AG04450 (cell line): ENCODE results near the gene COQ3. TPM values are rescaled to one million over a fixed set of nuclear protein-coding genes. Genes with fewer than 3 reads are reported as not detected.
A peak's percentile ranks its signal among the peaks of the same experiment; 100 is the strongest.

Source experiments
- CTCF ChIA-PET: fragments of 300-600, 350-600 bp; formaldehyde crosslinking; extraction: SDS; loops from one replicate; lab custom pipeline; 2022; ENCODE audit warnings: antibody characterized with exemption, inconsistent platforms; lab: Charles Lee
- POLR2A ChIA-PET: fragments of 350-600 bp; formaldehyde crosslinking; extraction: SDS; loops from one replicate; lab custom pipeline; 2021; ENCODE audit warnings: antibody characterized with exemption, inconsistent platforms; lab: Yijun Ruan, JAX
- DNase-seq: peaks from one replicate; pipeline ENCODE4 v3.0.0-alpha.2; 2011; ENCODE audit warnings: low read depth, low spot score
- H3K27ac ChIP-seq: one replicate; pipeline ENCODE4 v1.5.1; 2012; ENCODE audit warnings: low read depth, low read length, control low read depth
- H3K27me3 ChIP-seq: one replicate; pipeline ENCODE4 v1.6.0; 2012; ENCODE audit warnings: low read length; ENCODE audit not compliant: control insufficient read depth, insufficient read depth
- H3K4me3 ChIP-seq: 2 replicates; pipeline ENCODE4 v1.5.1; 2011; ENCODE audit warnings: mild to moderate bottlenecking, low read depth, low read length, control low read depth
- H3K9me3 ChIP-seq: 2 replicates; pipeline ENCODE4 v1.5.1; 2012; ENCODE audit warnings: low read length; ENCODE audit not compliant: control insufficient read depth, insufficient read depth
- CTCF ChIP-seq: IDR thresholded peaks from 2 replicates; pipeline ENCODE4 v1.5.1; 2011; ENCODE audit warnings: low read depth, low read length, control low read depth, inconsistent platforms
- polyA plus RNA-seq: library from polyadenylated mRNA; depleted of rRNA; stranded (reverse); fragments of >200 nt; gene quantifications from 2 replicates; pipeline ENCODE4 v1.2.3, GENCODE V29; 2011

COQ3 gene
- polyA plus RNA-seq, 1 experiment = 11.0 TPM

GRCh38 chr6:99427988-99428387, 34.0 kb upstream of the COQ3 start:
- DNase-seq = no peak
- Histone ChIP-seq H3K27ac (no peak overlapping the region), H3K4me3 (no peak overlapping the region), H3K27me3 (no peaks in the 10 kb centered on the region), H3K9me3 (no peaks in the 10 kb centered on the region)
- ChIA-PET CTCF (interaction anchor here (0.7 to 1.6 kb wide), 3 partner anchors 40 to 98 kb away, joined by 3 to 4 read pairs (median 3); no protein-coding TSS in a partner anchor), POLR2A (interaction anchor here (1.0 kb wide), 1 partner anchor 34 kb away, joined by 9 read pairs; the partner anchor contains the start of gene COQ3)
- TF ChIP-seq CTCF = no peak

- no peak for DNase-seq
- TF ChIP-seq CTCF = no peak
- H3K4me3 ChIP-seq = peak overlapping the region; percentile 93
- H3K27me3 ChIP-seq = no peaks in the 10 kb centered on the region
- H3K9me3 ChIP-seq = no peaks in the 10 kb centered on the region
- ChIA-PET POLR2A (interaction anchor here (0.9 to 2.9 kb wide), 2 partner anchors 33 to 142 kb away, joined by 3 to 28 read pairs; partner anchors contain the start of genes CCNC and COQ3), CTCF (interaction anchor here (0.7 to 3.1 kb wide), 15 partner anchors 8 to 145 kb away, joined by 3 to 28 read pairs (median 4); no protein-coding TSS in a partner anchor)
- H3K27ac ChIP-seq = no peak overlapping the region
These were observed 32.4 kb upstream of the COQ3 start for GRCh38 chr6:99426451-99426757.

GRCh38 chr6:99425647-99426450, 31.9 kb upstream of the COQ3 start:
- ChIA-PET CTCF (interaction anchor here (0.7 to 3.1 kb wide), 15 partner anchors 8 to 144 kb away, joined by 3 to 28 read pairs (median 4); no protein-coding TSS in a partner anchor), POLR2A (interaction anchor here (0.6 to 2.9 kb wide), 7 partner anchors 12 to 736 kb away, joined by 3 to 28 read pairs (median 3); partner anchors contain the start of genes CCNC and COQ3)
- peak overlapping the region; percentile 99 for H3K27ac ChIP-seq
- H3K27me3 ChIP-seq = no peaks in the 10 kb centered on the region
- peak overlapping the region; percentile 93 for H3K4me3 ChIP-seq
- no peaks in the 10 kb centered on the region for H3K9me3 ChIP-seq
- TF ChIP-seq CTCF = peak; percentile 66
- DNase-seq = peak; percentile 49

GRCh38 chr6:99424761-99425646, 31.0 kb upstream of the COQ3 start, which contains the start of gene PNISR:
PNISR (minus strand) TSS chr6:99425308; CDS start chr6:99414659, 10,649 bp downstream.
- POLR2A ChIA-PET = interaction anchor here (0.6 to 2.9 kb wide), 8 partner anchors 8 to 737 kb away, joined by 3 to 28 read pairs (median 4); partner anchors contain the start of genes CCNC, COQ3 and FAXC
- H3K27ac ChIP-seq = peak within 1 kb of the TSS; percentile 99
- TF ChIP-seq CTCF = no peak
- H3K4me3 ChIP-seq = peak within 1 kb of the TSS; percentile 93
- peak; percentile 97 for DNase-seq
- H3K9me3 ChIP-seq = no peaks in the 10 kb centered on the region
- H3K27me3 ChIP-seq = no peaks in the 10 kb centered on the region
- CTCF ChIA-PET = interaction anchor here (0.7 to 3.4 kb wide), 12 partner anchors 9 to 95 kb away, joined by 3 to 28 read pairs (median 6); partner anchors contain the start of gene COQ3
